Fibroblast of gingiva (primary cell): ENCODE measurements around the gene MAP3K4.
A peak's percentile ranks its signal among the peaks of the same experiment; 100 is the strongest.

Source experiments
- DNase-seq: peaks from one replicate; pipeline ENCODE4 v3.0.0-alpha.2; 2011; ENCODE audit warnings: low read depth

MAP3K4 gene

GRCh38 chr6:160991406-160992060 lies at the start of gene MAP3K4:
MAP3K4 (plus strand) TSS chr6:160991769; CDS start chr6:160991932, 163 bp downstream.
- peak; percentile 86 for DNase-seq

GRCh38 chr6:160943997-160944396 lies 47.6 kb upstream of the MAP3K4 start:
- DNase-seq, result no peak

- DNase-seq, result no peak
These were observed 45.9 kb upstream of the MAP3K4 start for GRCh38 chr6:160945516-160946177.

GRCh38 chr6:160949531-160949930 lies 42.0 kb upstream of the MAP3K4 start:
- no peak for DNase-seq

GRCh38 chr6:160950507-160950906 lies 41.1 kb upstream of the MAP3K4 start:
- DNase-seq, result peak; percentile 41

- no peak for DNase-seq
These were observed 40.2 kb upstream of the MAP3K4 start for GRCh38 chr6:160951187-160952030.

- peak; percentile 32 for DNase-seq
These were observed 38.8 kb upstream of the MAP3K4 start for GRCh38 chr6:160952633-160953281.

- no peak for DNase-seq
These were observed 35.9 kb upstream of the MAP3K4 start for GRCh38 chr6:160955508-160956295.

- DNase-seq, result no peak
These were observed 35.1 kb upstream of the MAP3K4 start for GRCh38 chr6:160956300-160957035.

GRCh38 chr6:160959726-160960435 lies 31.7 kb upstream of the MAP3K4 start:
- no peak for DNase-seq

- no peak for DNase-seq
These were observed 30.7 kb upstream of the MAP3K4 start for GRCh38 chr6:160960839-160961238.

- no peak for DNase-seq
These were observed 28.5 kb upstream of the MAP3K4 start for GRCh38 chr6:160962835-160963623.

GRCh38 chr6:160963651-160964050 lies 27.9 kb upstream of the MAP3K4 start:
- no peak for DNase-seq

GRCh38 chr6:160965893-160966292 lies 25.7 kb upstream of the MAP3K4 start:
- DNase-seq, result no peak

GRCh38 chr6:160966493-160967229 lies 24.9 kb upstream of the MAP3K4 start:
- DNase-seq, result no peak

- no peak for DNase-seq
These were observed 24.2 kb upstream of the MAP3K4 start for GRCh38 chr6:160967351-160967750.

GRCh38 chr6:160967833-160968232 lies 23.7 kb upstream of the MAP3K4 start:
- no peak for DNase-seq

GRCh38 chr6:160971171-160971570 lies 20.4 kb upstream of the MAP3K4 start:
- peak; percentile 24 for DNase-seq

- peak; percentile 94 for DNase-seq
These were observed 19.5 kb upstream of the MAP3K4 start for GRCh38 chr6:160972111-160972510.
